HepG2 (cell line): ENCODE results near the gene HSDL1. TPM values are rescaled to one million over a fixed set of nuclear protein-coding genes. Genes with fewer than 3 reads are reported as not detected.

Experiments used
- ARHGAP35 ChIP-seq: sonication (generic); formaldehyde crosslinking; IDR thresholded peaks from 2 replicates; pipeline ENCODE4 v1.9.0; 2022; ENCODE audit warnings: mild to moderate bottlenecking, inconsistent platforms, moderate library complexity, missing genetic modification reagents, borderline replicate concordance
- BHLHE40 ChIP-seq: IDR thresholded peaks from 2 replicates; pipeline ENCODE4 v1.6.1; 2011; ENCODE audit warnings: low read length, improper control_type of control experiment
- IKZF4 ChIP-seq: sonication (generic); formaldehyde crosslinking; IDR thresholded peaks from 2 replicates; pipeline ENCODE4 v1.5.1; 2020; ENCODE audit warnings: borderline replicate concordance, mild to moderate bottlenecking, low read depth, missing genetic modification reagents; ENCODE audit errors: not compliant biosample characterization
- KAT2B ChIP-seq: fragments of 150-350 bp; IDR thresholded peaks from 2 replicates; pipeline ENCODE4 v1.6.1; 2014; ENCODE audit warnings: low read depth, low read length, borderline replicate concordance
- KAT8 ChIP-seq: IDR thresholded peaks from 2 replicates; pipeline ENCODE4 v1.6.1; 2016; ENCODE audit warnings: missing genetic modification reagents, missing compliant biosample characterization
- KDM5A ChIP-seq: fragments of 200-600 bp; sonication (generic); IDR thresholded peaks from 2 replicates; pipeline ENCODE4 v1.7.0; 2018; ENCODE audit warnings: antibody characterized with exemption, mild to moderate bottlenecking, low read length, borderline replicate concordance
- KLF15 ChIP-seq: sonication (generic); formaldehyde crosslinking; IDR thresholded peaks from 2 replicates; pipeline ENCODE4 v1.8.1; 2023; ENCODE audit warnings: borderline replicate concordance, mild to moderate bottlenecking, inconsistent platforms, missing genetic modification reagents, mixed read lengths
- NAIF1 ChIP-seq: sonication (generic); formaldehyde crosslinking; IDR thresholded peaks from 2 replicates; pipeline ENCODE4 v1.5.0; 2020; ENCODE audit warnings: mild to moderate bottlenecking, missing genetic modification reagents, borderline replicate concordance
- NFE2L2 ChIP-seq: fragments of 150-350 bp; IDR thresholded peaks from 2 replicates; pipeline ENCODE4 v1.6.1; 2014; ENCODE audit warnings: low read length
- NFYC ChIP-seq: IDR thresholded peaks from 2 replicates; pipeline ENCODE4 v1.6.1; 2016; ENCODE audit warnings: missing genetic modification reagents, missing compliant biosample characterization
- ONECUT2 ChIP-seq: sonication (generic); formaldehyde crosslinking; IDR thresholded peaks from 2 replicates; pipeline ENCODE4 v1.4.0; 2020; ENCODE audit warnings: missing genetic modification reagents
- SNAPC2 ChIP-seq: sonication (generic); formaldehyde crosslinking; IDR thresholded peaks from 2 replicates; pipeline ENCODE4 v1.8.1; 2022; ENCODE audit warnings: mild to moderate bottlenecking, missing genetic modification reagents
- SRY ChIP-seq: sonication (generic); formaldehyde crosslinking; IDR thresholded peaks from 2 replicates; pipeline ENCODE4 v1.8.0; 2022; ENCODE audit warnings: mild to moderate bottlenecking, missing genetic modification reagents
- TCF12 ChIP-seq, 2 experiments: fragments of 450-650 bp in 1 of 2; sonication (generic) in 1 of 2; formaldehyde crosslinking in 1 of 2; IDR thresholded peaks; 2 replicates each; pipeline versions ENCODE4 v1.6.1 to v1.8.0; 2017 to 2022; ENCODE audit warnings: antibody characterized with exemption in 1 of 2, mild to moderate bottlenecking in 1 of 2, missing genetic modification reagents in 1 of 2, moderate library complexity in 1 of 2
- THAP11 ChIP-seq: IDR thresholded peaks from 2 replicates; pipeline ENCODE4 v1.6.1; 2016; ENCODE audit warnings: missing biosample characterization, missing genetic modification reagents
- ZNF251 ChIP-seq: sonication (generic); formaldehyde crosslinking; IDR thresholded peaks from 2 replicates; pipeline ENCODE4 v1.9.0; 2021; ENCODE audit warnings: mild to moderate bottlenecking, missing genetic modification reagents
- ZNF543 ChIP-seq: sonication (generic); formaldehyde crosslinking; IDR thresholded peaks from 2 replicates; pipeline ENCODE4 v1.4.0; 2020; ENCODE audit warnings: mild to moderate bottlenecking, missing genetic modification reagents
- ZNF562 ChIP-seq: sonication (generic); formaldehyde crosslinking; IDR thresholded peaks from 2 replicates; pipeline ENCODE4 v1.8.0; 2022; ENCODE audit warnings: missing genetic modification reagents, borderline replicate concordance
- ZNF670 ChIP-seq: sonication (generic); formaldehyde crosslinking; IDR thresholded peaks from 2 replicates; pipeline ENCODE4 v1.8.0; 2022; ENCODE audit warnings: mild to moderate bottlenecking, missing genetic modification reagents, borderline replicate concordance
- ZNF782 ChIP-seq: sonication (generic); formaldehyde crosslinking; IDR thresholded peaks from 2 replicates; pipeline ENCODE4 v1.4.0; 2020; ENCODE audit warnings: missing genetic modification reagents, mild to moderate bottlenecking, borderline replicate concordance
- ZNF850 ChIP-seq: sonication (generic); formaldehyde crosslinking; conservative IDR thresholded peaks from 2 replicates; pipeline ENCODE4 v1.9.0; 2021; ENCODE audit warnings: mild to moderate bottlenecking, missing genetic modification reagents
- polyA plus RNA-seq, 8 experiments: library from polyadenylated mRNA; depleted of rRNA in 3 of 8; stranded (reverse) in 7 of 8; unstranded in 1 of 8; fragments of >200 nt; fragmentation: Illumina TruSeq in 4 of 8; extraction: Trizol in 4 of 8; gene quantifications; 2 replicates each; pipeline versions ENCODE4 v1.2.1 to v1.2.3, GENCODE V29; 2011 to 2016; ENCODE audit warnings: low read depth in 4 of 8, missing spikeins in 1 of 8, mixed read lengths in 1 of 8; ENCODE audit not compliant: insufficient read depth in 1 of 8
- total RNA-seq, 5 experiments: library from RNA; depleted of rRNA; stranded (reverse); fragments of >200 nt; fragmentation: Illumina TruSeq; extraction: Trizol; gene quantifications; 2 replicates each; pipeline ENCODE4 v1.2.3, GENCODE V29; 2016; ENCODE audit warnings: low read depth in 1 of 5
- TF ChIP-seq, protein P1 (sequence below): sonication (generic); formaldehyde crosslinking; IDR thresholded peaks from 2 replicates; pipeline ENCODE4 v1.5.0; 2020; ENCODE audit warnings: missing genetic modification reagents, mild to moderate bottlenecking, borderline replicate concordance
- TF ChIP-seq, protein P2 (sequence below): sonication (generic); formaldehyde crosslinking; IDR thresholded peaks from 2 replicates; pipeline ENCODE4 v1.4.0; 2020; ENCODE audit warnings: missing genetic modification reagents
- TF ChIP-seq, protein P3 (sequence below): sonication (generic); formaldehyde crosslinking; IDR thresholded peaks from 2 replicates; pipeline ENCODE4 v1.9.0; 2022; ENCODE audit warnings: missing genetic modification reagents, mild to moderate bottlenecking, borderline replicate concordance
- TF ChIP-seq, protein P4 (sequence below): IDR thresholded peaks from 2 replicates; pipeline ENCODE4 v1.6.1; 2016; ENCODE audit warnings: low read depth

Gene HSDL1
- total and polyA plus RNA-seq, 2 of the 13 experiments (the other 11 are each of a cell fraction or from before 2014, with no cell fraction given), result 49.2 to 49.7 TPM

DNA sequence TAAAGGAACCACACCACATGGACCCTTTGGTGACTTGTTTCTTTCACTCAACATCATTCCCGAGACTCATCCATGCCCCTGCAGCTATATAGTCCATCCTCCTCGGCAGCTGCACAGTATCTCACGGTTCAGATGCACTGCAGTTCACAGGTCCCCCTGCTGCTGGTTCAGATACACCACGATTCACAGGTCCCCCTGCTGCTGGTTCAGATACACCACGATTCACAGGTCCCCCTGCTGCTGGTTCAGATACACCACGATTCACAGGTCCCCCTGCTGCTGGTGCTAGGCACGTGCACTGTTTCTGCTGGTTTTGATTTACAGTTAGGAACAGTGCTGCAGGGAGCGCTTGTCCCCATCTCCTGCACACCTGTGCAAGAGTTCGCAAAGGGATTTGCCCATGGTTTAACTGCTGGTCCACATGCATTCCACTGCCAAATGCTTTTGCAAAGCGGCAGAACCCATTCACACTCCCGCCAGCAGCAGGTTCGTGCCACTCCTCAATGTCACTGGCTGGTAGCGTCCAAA, 3.8 kb downstream of the HSDL1 start (continued):
- no peak for TF ChIP-seq NAIF1
- TF ChIP-seq NFE2L2, result no peak
- TF ChIP-seq, protein P1, sequence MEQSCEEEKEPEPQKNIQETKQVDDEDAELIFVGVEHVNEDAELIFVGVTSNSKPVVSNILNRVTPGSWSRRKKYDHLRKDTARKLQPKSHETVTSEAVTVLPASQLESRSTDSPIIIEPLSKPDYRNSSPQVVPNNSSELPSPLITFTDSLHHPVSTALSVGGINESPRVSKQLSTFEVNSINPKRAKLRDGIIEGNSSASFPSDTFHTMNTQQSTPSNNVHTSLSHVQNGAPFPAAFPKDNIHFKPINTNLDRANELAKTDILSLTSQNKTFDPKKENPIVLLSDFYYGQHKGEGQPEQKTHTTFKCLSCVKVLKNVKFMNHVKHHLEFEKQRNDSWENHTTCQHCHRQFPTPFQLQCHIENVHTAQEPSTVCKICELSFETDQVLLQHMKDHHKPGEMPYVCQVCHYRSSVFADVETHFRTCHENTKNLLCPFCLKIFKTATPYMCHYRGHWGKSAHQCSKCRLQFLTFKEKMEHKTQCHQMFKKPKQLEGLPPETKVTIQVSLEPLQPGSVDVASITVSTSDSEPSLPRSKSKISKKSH, result peak; percentile 82; the same call in 1 of the 2 replicates
- TF ChIP-seq, protein P2, sequence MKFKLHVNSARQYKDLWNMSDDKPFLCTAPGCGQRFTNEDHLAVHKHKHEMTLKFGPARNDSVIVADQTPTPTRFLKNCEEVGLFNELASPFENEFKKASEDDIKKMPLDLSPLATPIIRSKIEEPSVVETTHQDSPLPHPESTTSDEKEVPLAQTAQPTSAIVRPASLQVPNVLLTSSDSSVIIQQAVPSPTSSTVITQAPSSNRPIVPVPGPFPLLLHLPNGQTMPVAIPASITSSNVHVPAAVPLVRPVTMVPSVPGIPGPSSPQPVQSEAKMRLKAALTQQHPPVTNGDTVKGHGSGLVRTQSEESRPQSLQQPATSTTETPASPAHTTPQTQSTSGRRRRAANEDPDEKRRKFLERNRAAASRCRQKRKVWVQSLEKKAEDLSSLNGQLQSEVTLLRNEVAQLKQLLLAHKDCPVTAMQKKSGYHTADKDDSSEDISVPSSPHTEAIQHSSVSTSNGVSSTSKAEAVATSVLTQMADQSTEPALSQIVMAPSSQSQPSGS (CRISPR knock-in tag), result no peak
- TF ChIP-seq ZNF850 (CRISPR knock-in tag), result no peak
- TF ChIP-seq BHLHE40, result peak; percentile 90
- TF ChIP-seq, protein P3, sequence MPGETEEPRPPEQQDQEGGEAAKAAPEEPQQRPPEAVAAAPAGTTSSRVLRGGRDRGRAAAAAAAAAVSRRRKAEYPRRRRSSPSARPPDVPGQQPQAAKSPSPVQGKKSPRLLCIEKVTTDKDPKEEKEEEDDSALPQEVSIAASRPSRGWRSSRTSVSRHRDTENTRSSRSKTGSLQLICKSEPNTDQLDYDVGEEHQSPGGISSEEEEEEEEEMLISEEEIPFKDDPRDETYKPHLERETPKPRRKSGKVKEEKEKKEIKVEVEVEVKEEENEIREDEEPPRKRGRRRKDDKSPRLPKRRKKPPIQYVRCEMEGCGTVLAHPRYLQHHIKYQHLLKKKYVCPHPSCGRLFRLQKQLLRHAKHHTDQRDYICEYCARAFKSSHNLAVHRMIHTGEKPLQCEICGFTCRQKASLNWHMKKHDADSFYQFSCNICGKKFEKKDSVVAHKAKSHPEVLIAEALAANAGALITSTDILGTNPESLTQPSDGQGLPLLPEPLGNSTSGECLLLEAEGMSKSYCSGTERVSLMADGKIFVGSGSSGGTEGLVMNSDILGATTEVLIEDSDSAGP (CRISPR knock-in tag), result peak; percentile 48; the same call in 1 of the 2 replicates
- TF ChIP-seq KAT8 (CRISPR knock-in tag), result no peak
- no peak for TF ChIP-seq KDM5A
- no peak for TF ChIP-seq KLF15 (CRISPR knock-in tag)
- TF ChIP-seq ZNF562 (CRISPR knock-in tag), result no peak
- TF ChIP-seq KAT2B, result no peak
- TF ChIP-seq NFYC (CRISPR knock-in tag), result no peak
- no peak for TF ChIP-seq SRY (CRISPR knock-in tag)
- no peak for TF ChIP-seq ARHGAP35
- no peak for TF ChIP-seq TCF12 (IDR thresholded peaks at IDR 0.05)
- no peak for TF ChIP-seq TCF12 (CRISPR knock-in tag; IDR thresholded peaks at IDR 0.05)
- no peak for TF ChIP-seq THAP11 (CRISPR knock-in tag)
- TF ChIP-seq ZNF543 (CRISPR knock-in tag), result 0 out of 2 replicates have a peak, but pooled peaks have one; percentile 18
- TF ChIP-seq IKZF4, result peak; percentile 26
- no peak for TF ChIP-seq SNAPC2 (CRISPR knock-in tag)
- TF ChIP-seq, protein P4, sequence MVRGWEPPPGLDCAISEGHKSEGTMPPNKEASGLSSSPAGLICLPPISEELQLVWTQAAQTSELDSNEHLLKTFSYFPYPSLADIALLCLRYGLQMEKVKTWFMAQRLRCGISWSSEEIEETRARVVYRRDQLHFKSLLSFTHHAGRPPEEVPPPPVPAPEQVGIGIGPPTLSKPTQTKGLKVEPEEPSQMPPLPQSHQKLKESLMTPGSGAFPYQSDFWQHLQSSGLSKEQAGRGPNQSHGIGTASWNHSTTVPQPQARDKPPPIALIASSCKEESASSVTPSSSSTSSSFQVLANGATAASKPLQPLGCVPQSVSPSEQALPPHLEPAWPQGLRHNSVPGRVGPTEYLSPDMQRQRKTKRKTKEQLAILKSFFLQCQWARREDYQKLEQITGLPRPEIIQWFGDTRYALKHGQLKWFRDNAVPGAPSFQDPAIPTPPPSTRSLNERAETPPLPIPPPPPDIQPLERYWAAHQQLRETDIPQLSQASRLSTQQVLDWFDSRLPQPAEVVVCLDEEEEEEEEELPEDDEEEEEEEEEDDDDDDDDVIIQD (CRISPR knock-in tag), result no peak
- TF ChIP-seq ZNF782 (CRISPR knock-in tag), result 0 out of 2 replicates have a peak, but pooled peaks have one; percentile 57
- no peak for TF ChIP-seq ONECUT2
- TF ChIP-seq ZNF670 (CRISPR knock-in tag), result no peak
- TF ChIP-seq ZNF251 (CRISPR knock-in tag), result no peak
